G401.6 (cell line): ENCODE data around the gene HSP90AA1.

Experiments
- FAIRE-seq: peaks from 2 replicates; lab custom pipeline; 2012; peaks lifted over from hg19 to GRCh38; lab: Jason Lieb, UNC

The HSP90AA1 gene

GRCh38 chr14:102039157-102039556, 47.7 kb downstream of the HSP90AA1 start:
- no peak for FAIRE-seq

- FAIRE-seq = no peak
Observed at GRCh38 chr14:102037686-102038085, 49.2 kb downstream of the HSP90AA1 start.

DNA sequence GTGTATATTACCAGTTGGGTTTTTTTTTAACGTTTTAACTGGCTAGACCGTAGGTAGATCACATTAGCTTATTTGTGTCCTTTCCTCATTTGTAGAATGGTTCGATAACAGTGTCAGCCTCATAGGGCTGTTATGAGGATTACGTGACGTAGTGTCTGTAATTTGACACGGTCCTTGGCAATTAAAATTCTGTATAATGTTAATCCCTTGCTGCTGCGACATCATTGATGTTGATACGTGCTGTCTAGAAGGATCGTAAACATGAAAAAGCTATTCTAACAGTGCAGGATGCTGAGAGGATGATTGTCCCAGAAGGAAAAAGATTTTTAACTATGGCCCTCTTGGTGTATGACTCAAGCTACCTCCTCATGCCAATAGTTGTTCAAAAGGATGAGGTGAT, 50.9 kb downstream of the HSP90AA1 start:
- FAIRE-seq = no peak

DNA sequence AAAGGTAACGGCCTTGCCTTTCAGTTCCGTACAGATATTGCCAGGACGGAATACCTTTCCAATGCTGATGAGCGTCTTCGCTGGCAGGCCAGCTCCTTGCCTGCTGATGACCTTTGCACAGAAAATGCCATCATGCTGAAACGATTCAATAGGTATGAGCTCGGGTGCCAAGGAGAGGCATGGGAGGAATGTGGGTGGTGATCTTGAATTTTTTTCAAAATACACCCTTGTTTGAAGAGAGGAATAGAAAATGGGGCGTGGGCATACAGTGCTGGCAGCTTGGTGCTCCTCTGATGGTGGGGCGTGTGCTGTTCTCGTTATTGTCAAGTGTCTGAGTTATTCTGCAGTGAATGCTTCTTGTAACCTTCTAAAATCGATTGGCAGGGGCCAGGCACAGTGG, 52.5 kb downstream of the HSP90AA1 start:
- no peak for FAIRE-seq

DNA sequence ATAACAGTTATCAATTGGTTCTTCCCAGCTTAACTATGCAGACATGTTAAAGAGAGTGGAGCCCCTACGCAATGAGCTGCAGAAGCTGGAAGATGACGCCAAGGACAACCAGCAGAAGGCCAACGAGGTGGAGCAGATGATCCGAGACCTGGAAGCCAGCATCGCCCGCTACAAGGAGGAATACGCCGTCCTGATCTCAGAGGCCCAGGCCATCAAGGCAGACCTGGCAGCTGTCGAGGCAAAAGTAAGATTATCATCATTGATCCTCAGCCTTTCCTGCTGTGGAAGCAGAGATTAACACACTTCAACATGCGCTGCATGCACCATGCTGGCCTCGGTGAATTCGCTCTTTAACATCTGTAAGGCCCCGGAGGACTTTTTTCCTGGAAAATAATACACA, 53.6 kb downstream of the HSP90AA1 start:
- no peak for FAIRE-seq
